NCI-H1436 treated with DMSO at 0.1 percent for 48 hours (cell line): ENCODE measurements around the gene FYB1.
"Not testable (repeated sequence)": the region's sequence is repeated elsewhere in the genome, so short reads cannot be mapped to it uniquely, and the experiment has no call there.

Source experiments
- DNase-seq: peaks from one replicate; lab custom pipeline; 2025; lab: John Stamatoyannopoulos, UW

FYB1 gene

GRCh38 chr5:39226100-39226451 lies 6.7 kb upstream of the FYB1 start:
- DNase-seq: no peak

- DNase-seq: no peak
Measured at GRCh38 chr5:39225405-39226099, 6.2 kb upstream of the FYB1 start.

GRCh38 chr5:39224196-39224761 lies 4.9 kb upstream of the FYB1 start:
- no peak for DNase-seq

GRCh38 chr5:39223565-39224156 lies 4.3 kb upstream of the FYB1 start:
- DNase-seq: no peak

DNA sequence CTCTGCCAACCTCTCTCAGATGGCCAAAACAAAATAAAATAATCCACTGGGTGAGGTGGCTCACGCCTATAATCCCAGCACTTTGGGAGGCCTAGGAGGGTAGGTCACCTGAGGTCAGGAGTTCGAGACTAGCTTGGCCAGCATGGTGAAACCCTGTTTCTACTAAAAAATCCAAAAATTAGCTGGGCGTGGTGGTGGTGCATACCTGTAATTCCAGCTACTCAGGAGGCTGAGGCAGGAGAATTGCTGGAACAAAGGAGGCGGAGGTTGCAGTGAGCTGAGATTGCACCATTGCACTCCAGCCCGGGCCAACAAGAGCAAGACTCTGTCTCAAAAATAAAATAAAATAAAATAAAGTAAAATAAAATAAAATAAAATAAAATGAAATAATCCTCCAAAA lies 2.3 kb upstream of the FYB1 start:
- DNase-seq: not testable (repeated sequence)

- no peak for DNase-seq
Measured at GRCh38 chr5:39220280-39221030, 1.1 kb upstream of the FYB1 start.

- DNase-seq: no peak
Measured at GRCh38 chr5:39218482-39219402, 621 bp downstream of the FYB1 start.

- no peak for DNase-seq
Measured at GRCh38 chr5:39217365-39218281, 1.7 kb downstream of the FYB1 start.

DNA sequence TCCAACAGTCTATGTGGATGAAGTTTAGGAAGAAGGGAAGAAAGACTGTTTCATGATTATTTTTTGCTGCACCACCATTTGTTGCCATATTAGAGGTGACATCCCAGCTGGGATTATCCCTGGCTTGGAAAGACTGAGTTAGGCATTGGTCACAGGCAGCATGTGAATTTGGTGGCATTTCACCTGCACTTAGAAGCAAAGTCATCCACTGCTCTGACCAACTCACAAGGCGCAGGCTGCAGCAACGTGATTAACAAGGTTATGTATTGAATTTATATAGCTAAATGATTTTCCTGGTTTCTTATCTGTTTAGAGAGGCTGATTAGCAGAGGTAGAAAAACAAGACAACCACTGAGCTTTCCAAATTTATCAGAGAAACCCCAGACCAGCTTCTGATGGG lies 2.7 kb downstream of the FYB1 start:
- DNase-seq: no peak

DNA sequence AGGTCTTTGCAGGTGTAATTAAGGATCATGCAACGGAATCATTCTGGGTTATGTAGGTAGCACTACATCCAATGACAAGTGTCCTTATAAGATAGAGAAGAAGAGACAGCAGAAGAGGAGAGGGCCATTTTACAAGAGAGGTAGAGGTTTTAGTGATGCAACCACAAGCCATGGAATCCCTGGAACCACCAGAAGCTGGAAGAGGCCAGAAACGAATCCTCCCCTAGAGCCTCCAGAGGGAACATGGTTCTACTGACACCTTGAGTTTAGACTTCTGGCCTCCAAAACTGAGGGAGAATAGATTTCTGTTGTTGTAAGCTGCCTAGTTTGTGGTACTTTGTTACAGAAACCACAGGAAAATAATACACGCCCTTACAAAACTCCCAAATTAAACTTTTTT lies 3.5 kb downstream of the FYB1 start:
- no peak for DNase-seq

GRCh38 chr5:39214912-39215709 lies 4.3 kb downstream of the FYB1 start:
- no peak for DNase-seq

DNA sequence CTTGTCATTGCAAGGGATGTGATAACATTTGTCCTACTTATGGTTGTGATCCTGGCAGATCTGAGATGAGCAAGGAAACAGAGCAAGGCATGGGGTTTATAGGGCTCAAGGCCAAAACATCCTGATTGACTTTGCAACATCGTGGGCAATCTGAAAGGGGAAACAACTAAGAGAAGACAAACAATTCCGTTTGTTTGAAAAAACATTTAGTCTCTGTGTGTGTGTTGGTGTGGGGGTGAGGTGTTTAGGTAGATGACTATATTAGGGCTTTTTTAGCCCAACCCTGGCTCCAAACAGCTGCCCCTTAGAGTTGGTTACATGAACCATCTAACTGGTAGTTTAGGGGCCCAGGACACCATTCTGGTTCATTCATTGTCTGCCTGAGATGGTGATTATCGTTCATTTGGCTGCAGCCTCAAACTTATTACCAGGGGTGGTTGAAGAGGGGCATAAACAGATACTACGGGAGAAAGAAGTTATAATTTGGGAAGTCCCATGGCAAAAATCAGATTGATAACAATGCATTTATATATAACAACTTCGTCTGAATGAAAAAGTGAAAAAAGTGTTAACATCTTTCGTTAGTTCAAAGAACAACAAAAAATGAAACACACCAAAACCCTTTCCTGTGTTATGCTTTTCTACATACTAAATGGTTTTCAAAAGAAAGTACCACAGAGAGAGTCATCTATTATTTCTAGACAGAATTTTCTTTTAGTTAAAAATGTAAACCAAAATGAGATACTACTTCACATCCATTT lies 5.7 kb downstream of the FYB1 start:
- no peak for DNase-seq

DNA sequence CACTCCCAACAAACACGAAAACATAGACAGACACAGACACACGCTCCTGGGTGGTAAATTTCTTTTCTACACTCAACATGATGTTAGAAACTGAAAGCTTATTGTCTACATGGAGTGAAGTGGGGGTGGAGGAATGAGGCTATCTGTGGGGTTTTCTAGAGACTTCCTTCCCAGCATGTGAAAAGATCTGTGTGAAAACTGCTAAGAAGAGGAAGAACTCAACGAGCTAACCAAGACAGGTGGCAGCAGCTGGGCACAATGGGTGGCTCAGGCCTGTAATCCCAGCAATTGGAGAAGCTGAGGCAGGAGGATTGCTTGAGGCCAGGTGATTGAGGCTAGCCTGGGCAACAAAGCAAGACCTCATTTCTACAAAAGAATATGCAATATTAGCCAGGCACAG lies 7.6 kb downstream of the FYB1 start:
- DNase-seq: no peak

GRCh38 chr5:39209924-39210323 lies 9.4 kb downstream of the FYB1 start:
- no peak for DNase-seq

- no peak for DNase-seq
Measured at GRCh38 chr5:39208471-39208870, 10.9 kb downstream of the FYB1 start.

GRCh38 chr5:39207345-39208045 lies 11.9 kb downstream of the FYB1 start:
- DNase-seq: no peak

- DNase-seq: no peak
Measured at GRCh38 chr5:39206630-39207321, 12.6 kb downstream of the FYB1 start.

DNA sequence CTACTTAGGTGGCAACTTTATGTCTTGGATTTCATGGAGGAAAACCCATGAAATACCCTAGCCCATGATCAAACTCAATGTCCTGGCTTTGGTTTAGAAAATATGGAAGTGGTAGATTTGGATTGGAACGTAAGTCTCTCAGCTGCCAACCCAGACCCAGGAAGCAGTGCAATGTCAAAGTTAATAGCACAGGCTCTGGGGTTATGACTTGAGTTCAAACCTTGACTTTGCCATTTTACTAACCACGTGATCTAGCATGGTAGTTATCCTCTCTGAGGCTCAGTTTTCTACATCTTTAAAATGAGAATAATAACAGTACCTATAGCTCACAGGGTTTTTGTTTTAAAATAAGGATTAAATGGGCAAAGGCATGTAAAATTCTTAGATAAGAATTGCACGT lies 13.8 kb downstream of the FYB1 start:
- no peak for DNase-seq
